ENCODE data around the gene CD300LG. TPM values are rescaled to one million over a fixed set of nuclear protein-coding genes. Genes with fewer than 3 reads are reported as not detected.
"Not testable (repeated sequence)": the region's sequence is repeated elsewhere in the genome, so short reads cannot be mapped to it uniquely, and the experiment has no call there.

CD300LG gene, protein sequence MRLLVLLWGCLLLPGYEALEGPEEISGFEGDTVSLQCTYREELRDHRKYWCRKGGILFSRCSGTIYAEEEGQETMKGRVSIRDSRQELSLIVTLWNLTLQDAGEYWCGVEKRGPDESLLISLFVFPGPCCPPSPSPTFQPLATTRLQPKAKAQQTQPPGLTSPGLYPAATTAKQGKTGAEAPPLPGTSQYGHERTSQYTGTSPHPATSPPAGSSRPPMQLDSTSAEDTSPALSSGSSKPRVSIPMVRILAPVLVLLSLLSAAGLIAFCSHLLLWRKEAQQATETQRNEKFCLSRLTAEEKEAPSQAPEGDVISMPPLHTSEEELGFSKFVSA
- not detected for total RNA-seq

DNA sequence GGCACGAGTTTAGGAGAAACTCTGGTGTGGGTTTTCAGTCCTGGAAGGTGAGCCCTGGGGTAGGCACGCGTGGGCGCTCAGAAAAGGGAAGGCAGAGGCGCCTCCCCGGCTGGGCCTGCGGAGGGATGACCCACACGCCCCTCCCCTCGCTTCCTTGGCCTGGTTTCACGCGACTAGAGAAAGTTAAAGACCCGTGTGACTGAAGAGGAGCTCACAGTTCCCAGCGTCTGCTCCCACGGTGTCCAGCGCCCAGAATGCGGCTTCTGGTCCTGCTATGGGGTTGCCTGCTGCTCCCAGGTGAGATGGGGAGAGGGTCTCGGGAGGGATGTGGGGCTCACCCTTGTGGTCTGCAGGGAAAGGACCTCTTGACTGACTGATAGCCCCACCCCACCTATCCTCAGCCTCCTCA, at the start of gene CD300LG:
TSS of gene CD300LG (plus strand) at position 214 of the 409 bp plus-strand sequence. CDS start at position 255, 41 bp downstream.
- no peak for DNase-seq

DNA sequence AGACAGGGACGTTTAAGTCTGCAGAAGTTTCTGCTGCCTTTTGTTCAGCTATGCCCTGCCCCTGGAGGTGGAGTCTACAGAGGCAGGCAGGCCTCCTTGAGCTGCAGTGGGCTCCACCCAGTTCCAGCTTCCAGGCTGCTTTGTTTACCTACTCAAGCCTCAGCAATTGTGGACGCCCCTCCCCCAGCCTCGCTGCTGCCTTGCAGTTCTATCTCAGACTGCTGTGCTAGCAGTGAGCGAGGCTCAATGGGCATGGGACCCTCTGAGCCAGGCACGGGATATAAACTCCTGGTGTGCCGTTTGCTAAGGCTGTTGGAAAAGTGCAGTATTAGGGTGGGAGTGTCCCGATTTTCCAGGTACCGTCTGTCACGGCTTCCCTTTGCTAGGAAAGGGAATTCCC, 49.0 kb upstream of the CD300LG start:
- not testable (repeated sequence) for DNase-seq

DNA sequence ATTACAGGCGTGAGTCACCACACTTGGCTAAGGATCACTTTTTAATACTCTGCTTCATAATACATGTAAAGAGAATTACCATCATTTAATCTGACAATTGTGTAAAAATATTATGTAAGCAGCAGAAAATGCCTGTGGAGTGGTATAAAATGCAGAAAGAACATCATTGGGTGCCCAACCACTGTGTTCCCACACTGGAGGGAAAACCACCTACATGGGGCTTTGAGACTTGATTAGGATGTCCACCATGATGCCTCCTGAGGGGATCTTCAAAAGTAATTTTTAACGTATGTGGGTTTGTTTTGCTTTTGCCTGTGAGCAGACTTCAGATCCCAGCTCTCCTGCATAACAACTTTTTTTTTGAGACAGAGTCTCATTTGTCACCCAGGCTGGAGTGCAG, 47.9 kb upstream of the CD300LG start:
- no peak for DNase-seq

DNA sequence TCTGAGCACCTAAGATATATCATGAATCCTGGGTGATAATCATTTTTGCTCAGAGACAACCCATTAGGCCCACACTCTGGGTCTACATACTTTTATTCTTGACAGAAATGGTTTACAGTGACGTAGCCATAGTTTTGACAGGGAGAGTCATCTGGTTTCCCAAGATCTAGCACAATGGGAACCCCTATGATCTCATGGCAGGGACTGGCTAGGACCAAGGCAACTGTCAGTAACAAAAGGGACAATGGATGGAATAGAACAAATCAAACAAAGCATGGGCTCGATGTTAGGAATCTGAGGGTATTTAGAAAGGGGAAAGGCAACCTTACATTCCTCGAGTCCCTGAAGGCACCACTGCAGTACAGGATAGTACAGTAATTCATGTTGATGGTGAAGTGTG, 46.2 kb upstream of the CD300LG start:
- DNase-seq, result no peak

DNA sequence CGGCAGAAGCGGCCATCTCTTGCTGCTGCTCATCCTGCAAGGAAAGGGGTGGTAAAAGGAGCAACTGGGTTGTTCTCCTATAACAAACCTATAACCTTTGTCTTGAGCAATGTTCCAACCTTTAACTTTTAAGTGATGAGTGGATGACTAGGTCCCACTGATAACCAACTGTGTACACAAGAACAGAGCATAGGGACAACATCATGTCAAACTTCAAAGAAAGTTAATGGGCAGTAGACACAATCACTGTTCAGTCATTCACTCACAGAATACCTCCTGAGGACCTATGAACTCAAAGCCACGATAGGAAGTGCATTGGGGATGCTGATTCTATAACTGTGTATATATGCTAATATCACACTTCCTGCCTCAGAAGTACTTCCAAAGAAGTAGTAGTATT, 45.1 kb upstream of the CD300LG start:
- no peak for DNase-seq

DNA sequence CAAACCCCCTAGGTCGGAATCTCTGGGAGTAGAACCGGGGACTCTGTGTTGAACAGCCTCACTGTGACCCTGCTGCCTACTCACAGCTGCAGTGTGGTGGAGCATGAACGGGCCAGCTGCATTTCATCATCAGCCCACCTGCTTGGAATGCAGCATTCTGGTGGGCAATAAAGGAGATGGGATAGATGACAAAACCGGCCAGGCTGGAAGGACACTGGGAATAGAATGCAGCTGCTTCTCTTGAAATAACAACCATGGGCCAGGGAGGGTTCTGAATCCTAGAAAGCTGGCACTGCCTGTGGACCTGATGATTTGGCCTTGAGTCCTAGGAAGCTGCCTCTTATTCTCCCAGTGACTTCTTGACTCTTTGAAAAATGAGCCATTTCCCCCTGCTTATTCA, 43.2 kb upstream of the CD300LG start:
- DNase-seq, result no peak

DNA sequence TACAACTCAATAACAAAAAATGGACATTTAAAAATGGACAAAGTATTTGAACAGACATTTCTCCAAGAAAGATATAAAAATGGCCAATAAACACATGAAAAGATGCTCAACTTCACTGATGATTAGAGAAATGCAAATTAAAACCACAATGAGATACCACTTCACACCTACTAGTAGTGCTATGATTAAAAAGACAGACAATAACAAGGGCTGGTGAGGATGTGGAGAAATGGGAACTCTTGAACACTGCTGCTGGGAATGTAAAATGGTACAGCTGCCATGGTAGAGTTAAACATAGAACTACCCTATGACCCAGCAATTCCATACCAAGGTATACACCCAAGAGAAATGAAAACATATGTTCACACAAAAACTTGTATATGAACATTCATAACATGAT, 41.9 kb upstream of the CD300LG start:
- DNase-seq, result no peak

DNA sequence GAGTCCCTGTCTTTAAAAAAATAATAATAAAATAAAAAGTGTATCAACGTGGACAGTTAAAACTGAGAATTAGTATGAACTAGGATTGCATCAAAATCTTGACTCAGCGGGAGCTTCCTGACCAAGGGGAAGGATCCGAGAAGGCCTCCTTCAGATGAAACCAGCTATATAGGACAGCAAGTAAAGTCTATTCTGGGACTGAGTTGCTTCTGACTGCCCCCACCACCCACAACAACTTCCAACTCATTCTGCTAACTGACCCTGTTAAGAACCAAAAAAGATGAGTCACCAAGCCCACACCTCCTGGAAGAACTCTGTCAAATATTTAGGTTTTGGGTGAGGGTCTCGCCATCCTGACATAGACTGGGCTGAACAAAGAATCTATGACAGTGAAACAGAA, 38.9 kb upstream of the CD300LG start:
- DNase-seq, result no peak

DNA sequence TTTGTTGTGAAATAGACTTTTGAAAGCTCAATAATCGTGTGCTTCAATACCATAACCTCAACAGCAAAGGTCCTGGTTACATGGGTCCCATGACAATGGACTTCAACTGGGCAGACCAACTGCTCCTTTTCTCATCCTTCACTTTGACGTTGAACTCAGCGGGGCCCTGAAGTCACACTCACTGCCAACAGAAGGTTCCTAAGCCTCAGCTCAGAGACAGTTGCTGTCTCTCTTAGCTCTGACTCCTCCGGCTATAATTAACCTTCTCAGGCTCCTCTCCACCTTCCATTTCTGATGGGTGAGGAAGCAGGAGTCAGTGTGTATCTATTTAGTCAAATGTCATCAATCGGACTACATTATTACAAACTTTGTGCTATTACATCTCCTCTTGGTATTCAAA, 37.9 kb upstream of the CD300LG start:
- no peak for DNase-seq

DNA sequence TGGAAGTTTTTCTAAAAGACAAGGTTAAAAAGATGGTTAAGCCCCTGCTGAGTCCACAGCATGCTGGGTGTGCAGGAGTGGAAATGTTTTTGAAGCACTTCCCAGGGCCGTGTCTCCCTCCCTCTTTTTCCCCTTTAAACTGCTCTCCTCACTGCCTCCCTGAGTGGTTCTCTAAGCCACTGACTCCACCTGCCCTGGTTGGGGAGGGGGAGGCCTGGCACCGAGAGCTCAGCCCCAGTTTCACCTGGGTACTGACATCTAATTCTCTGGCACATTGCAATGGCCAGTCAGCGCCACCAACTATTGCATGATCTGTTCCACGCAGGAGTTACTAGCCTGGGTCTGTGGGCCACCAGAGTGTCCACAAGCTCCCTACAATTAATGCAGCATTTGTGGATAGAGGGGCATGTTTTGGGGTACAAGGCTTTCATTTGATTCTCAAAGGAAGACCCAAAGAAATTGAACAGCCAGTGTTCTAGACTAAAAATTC, 36.7 kb upstream of the CD300LG start:
- no peak for DNase-seq

DNA sequence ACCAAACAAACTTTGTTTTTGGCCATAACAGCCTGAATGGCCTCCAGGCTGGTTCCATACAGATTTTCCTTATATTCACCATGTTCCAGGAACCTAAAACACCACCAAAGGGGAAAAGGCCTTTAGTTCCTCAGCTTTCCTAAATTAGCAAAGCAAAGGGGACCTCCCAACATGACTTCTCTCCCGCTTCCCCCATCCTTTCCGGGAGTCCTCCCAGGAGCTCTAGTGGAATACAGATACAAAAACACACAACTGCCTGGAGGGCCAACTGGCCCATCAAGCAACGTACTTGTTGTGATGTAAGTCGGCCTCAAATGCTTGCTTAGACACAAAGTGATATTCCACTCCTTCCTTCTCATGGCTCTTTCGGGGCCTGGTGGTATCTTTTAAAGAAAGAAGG, 36.2 kb upstream of the CD300LG start:
- DNase-seq, result no peak

DNA sequence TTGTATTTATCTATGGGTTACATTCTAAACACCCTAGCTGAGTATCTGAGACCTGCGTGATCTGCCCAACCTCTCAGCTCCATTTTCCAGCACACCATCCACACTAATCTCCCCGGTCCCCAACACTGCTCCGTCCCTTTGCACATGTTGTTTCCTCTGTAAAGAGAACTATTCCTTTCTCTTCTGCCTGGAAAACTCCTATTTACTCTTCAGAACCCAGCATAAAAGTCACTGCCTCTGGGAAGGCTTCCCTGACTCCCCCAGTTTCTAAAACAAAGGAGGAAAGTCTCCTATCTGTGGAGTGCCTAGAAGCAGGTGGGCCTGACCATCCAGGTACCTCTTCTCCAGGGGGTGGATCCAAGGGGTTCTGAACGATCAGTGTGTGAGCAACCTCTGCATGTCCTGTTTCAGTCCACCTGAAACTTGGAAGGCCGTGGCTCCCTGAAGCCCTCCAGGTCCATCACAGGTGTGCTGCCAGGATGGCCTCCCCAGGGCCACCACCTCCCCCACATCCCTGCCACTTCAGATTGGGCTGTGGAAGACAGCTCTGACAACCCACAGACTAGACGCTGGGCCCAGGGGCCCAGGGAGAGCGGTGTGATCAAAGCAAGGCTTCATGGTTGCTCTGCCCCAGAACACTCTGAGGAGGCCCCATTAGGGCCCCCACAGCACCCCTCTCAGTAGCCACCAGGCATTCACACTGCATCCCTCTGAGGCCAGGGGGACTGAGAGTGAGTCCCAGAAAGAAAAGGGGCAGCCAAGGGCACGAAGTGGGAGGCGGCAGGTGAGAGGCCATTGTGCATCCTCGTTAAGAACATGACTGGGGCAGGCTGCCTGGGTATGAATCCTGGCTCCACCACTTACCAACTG, 34.3 kb upstream of the CD300LG start:
- no peak for DNase-seq

DNA sequence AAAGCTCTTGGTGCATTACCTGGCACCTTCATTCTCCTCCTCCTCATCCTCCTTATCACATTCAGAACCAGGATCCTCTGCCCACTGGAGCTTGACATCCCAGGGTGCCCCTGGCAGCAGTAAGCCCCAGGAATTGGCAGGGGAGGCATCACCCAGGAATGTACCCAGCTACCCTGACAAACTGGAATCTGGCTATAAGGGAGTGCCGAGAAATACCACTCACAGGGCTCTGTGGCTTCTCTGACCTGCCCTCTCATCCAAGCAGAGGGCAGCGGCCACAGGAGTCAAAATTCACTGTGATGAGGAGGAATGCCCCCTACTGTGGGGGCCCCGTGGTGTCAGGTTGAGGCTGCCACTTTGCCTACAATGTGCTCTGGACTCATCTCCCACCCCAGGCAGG, 33.6 kb upstream of the CD300LG start:
- no peak for DNase-seq

DNA sequence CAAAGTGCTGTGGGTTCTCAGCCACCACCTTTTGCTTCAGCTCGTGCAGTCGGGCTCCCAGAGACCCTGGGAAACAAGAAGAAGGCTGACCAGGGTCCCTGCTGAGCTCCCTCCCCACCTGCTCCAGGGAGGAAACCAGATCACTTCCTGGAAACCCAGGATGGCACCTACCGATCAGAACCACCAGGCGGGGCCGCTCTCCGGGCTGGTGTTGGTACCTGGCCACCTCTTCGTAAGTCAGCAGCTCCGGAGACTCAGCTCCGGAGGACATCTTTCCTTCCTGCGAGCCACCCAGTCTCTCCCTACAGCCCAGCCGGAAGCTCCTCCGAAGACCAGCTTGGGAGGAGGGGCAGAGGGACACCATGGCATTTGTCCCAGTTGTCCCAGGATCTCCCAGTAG, 33.0 kb upstream of the CD300LG start:
- no peak for DNase-seq

DNA sequence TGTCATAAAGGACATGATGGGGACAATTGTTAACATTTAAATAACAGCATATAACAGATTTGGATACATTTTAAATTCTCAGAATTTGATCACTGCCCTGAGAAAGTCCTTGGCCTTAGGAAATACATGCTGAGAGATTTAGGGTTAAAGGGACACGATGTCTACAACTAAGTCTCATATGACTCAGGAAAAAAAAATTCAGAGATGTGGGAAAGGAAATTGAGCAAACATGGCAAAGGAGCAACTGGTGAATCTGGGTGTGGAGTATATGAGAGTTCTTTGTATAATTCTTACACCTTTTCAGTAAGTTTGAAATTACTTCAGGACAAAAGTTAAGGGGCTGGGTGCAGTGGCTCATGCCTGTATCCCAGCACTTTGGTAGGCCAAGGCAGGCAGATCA, 32.3 kb upstream of the CD300LG start:
- no peak for DNase-seq

DNA sequence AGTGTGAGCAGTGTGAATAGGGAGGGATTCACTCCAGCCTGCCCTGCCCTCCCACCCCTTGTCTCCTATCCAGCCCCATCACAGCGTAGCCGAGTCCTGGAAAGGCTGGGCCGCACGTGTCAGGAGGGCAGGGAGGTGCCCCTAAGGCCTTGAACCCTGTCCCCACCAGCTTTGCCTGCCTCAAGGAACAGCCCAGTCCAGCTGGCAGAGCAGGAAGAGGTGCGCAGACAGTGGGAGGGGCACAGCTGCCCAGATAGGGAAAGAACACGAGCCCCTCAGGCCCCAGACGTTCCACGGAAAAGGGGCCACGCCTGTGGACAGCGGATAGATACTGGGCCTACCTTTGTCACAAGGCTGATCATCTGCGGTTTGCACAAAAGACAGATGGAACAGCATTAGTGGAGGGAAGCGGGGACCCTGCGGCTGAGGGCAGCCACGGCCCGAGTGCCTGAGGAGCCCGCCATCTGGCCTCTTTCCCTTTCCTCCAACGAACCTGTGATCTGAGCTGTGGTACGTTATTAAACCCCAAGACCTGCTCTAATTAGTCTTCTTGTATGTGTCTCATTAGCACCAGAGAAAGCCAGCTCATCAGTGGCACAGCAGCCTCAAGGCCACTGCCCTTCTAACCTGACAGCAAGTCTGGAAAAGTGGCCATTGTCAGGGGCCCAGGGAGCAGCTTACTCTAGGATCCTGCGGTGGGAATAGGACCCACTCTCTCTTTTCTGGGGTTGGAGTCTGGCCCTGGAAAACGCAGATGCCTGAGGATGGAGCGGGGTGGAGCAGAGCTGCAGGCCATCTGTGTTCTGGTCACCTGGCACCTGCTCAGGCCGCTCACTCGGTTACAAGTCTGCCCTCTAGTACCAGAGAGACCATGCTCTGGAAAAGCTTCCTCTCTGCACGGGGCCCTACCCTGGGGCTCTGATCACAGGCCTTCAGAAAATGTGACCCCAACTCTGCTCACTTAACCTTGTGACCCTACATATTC, 30.3 kb upstream of the CD300LG start:
- no peak for DNase-seq

DNA sequence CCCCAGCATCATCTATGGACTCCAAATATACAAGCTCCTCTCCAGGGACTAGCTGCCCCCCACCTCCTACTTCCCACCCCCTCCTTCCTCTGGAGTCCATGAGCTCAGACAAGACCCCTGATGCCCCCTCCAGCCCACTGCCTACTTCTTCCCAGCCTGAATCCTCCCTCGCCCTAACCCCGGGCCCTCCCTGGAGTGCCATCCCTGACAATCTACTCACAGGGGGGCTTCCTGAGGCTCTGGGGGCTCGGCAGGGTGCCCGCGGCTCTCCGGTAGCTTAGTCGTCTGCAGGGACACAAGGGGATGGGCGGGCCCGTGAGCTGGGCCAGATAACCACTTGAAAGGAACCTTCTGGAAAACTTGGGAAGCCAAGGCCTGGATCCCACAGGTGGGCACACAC, 29.1 kb upstream of the CD300LG start:
- DNase-seq, result no peak

DNA sequence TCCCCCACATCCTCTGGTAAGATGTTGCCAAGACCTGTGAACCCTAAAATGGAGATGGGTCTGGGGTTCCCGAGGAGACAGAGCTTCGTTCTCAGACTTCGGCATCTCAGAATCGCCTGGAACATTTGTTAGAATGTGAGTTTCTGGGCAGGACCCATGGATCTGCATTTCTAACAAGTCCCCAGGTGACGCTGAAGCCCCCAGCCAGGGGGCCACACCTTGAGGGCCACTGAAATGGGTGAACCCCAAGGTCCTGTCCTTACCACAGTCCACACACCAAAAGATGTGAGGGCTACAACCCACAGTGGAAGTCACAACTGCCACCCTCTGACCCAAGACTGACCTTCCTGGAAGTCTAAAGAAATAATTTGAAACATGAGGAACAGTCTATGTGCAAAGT, 28.0 kb upstream of the CD300LG start:
- no peak for DNase-seq

DNA sequence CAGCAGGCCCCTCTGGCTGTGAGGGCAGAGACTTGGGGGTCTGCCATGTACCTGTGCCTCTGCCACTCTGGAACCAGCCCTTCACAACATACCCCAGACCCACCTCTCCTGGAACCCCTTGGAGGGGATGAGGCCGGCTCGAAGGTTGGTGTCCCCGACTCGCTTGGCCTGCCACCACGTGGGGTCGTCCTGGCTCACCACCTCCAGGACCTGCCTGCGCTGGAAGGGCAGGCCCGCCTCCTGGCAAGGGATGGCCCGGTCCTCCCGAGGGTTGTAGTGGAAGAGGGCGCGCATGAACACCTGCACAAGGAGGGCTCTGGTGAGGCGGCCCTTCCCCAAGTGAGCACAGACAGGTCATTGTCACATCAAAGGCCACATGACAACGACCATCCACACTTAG, 26.2 kb upstream of the CD300LG start:
- no peak for DNase-seq

DNA sequence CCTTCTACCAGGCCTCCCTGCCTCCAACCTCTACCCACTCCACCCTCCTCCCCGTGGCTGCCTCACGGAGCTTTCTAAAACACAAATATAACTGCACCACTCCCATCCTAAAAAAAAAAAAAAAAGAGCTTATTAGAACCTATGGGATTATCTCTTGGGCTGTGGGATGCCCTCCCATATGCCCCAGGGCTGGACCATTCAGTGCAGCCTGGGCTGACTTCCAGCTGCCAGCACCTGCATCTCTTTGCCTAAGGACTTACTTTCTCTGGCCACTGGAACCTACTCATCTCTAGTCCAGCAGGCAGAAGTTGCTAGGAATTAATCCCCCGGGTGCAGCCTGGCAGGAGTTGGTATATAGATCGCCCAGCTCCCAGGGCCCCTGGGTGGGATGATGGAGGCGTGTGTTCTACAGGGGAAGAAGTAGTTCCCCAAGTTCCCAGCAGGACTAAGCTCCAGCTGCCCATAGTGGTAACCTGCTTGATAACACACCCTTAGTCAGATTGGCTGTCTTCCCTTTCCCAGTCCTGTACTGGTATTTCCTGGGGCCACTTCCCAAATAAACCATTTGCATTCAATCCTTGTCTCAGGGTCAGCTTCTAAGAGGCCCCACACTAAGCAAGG, 24.3 kb upstream of the CD300LG start:
- DNase-seq, result no peak

DNA sequence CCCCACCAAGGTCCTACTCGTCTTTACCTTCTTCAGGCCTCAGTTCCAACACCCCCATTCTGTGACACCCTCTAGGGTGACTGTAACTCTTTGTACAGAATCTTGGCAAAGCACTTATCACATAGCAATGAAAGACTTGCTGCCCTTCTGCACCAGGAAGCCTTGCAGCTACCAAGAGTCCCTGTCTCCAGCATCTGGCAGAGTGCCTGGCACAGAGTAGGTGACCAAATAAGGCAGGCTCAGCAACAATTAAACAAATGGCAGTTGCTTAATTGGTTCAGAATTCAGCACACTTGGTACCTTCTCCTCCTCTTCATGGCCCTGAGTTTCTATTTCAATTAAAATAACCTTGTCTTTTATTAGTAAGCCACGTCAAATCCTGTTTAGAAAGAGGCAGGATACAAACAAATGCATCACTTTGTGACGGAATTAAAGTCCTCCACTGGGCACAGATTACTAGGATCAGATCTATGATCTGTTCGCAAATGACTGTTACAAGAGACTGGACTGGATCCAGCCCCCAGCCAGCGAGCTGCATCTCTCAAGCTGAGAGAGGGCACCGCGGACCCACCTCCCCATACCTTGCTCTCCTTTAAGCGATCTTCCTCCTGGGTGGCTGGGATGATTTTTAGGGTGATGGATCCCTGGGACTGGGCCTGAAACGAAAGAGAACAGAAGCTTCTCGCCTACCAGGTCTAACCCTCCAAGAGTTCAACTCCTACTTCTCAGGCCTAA, 23.5 kb upstream of the CD300LG start:
- no peak for DNase-seq

DNA sequence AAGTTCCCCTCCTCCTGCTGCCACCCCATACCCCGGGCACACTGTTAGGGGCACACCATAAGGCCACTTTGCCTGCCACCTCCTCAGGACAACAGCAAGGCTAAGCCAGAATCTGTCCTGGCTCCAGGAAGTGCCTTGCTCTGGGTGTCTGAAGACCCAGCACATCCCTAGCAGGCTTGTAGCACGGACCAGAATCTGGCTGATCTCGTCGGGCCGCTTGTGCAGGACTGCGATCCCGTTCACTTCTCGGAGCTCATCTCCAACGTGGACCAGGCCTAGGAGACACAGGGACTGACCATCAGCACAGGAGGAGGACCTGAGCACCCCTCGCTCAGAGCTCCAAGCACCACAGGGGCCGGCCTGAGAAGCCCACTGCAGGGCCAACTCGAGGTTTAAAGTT, 21.4 kb upstream of the CD300LG start:
- no peak for DNase-seq

Data from effector CD4-positive, alpha-beta T cell (primary cell).